Calu3 (cell line): ENCODE data around the gene TASOR2. TPM values are rescaled to one million over a fixed set of nuclear protein-coding genes. Genes with fewer than 3 reads are reported as not detected.

Experiments used
- BruUV-seq: library from RNA; stranded (reverse); fragments of 400-500 nt; replicated peaks from 2 replicates; lab custom pipeline; 2021; lab: Mats Ljungman, UMichigan
- CTCF ChIA-PET: fragments of 300-600 bp; sonication (Branson Sonifier 250); formaldehyde crosslinking; loops from one replicate; lab custom pipeline; 2022; ENCODE audit warnings: antibody characterized with exemption; lab: Charles Lee
- DNase-seq: peaks from one replicate; pipeline ENCODE4 v3.0.0; 2022
- H3K27ac Mint-ChIP-seq: one replicate; pipeline ENCODE4 v1.8.0; 2022; ENCODE audit warnings: mixed read lengths; ENCODE audit not compliant: unreplicated experiment
- H3K27me3 Mint-ChIP-seq: one replicate; pipeline ENCODE4 v1.8.0; 2022; ENCODE audit warnings: mixed read lengths; ENCODE audit not compliant: unreplicated experiment
- H3K36me3 Mint-ChIP-seq: one replicate; pipeline ENCODE4 v1.8.0; 2022; ENCODE audit warnings: mild to moderate bottlenecking, moderate library complexity, mixed read lengths; ENCODE audit not compliant: insufficient read depth, unreplicated experiment
- H3K4me1 Mint-ChIP-seq: one replicate; pipeline ENCODE4 v1.8.0; 2022; ENCODE audit warnings: mild to moderate bottlenecking, low read depth, mixed read lengths; ENCODE audit not compliant: unreplicated experiment
- H3K4me3 Mint-ChIP-seq: one replicate; pipeline ENCODE4 v1.8.0; 2022; ENCODE audit warnings: mild to moderate bottlenecking, low read depth, moderate library complexity, mixed read lengths; ENCODE audit not compliant: unreplicated experiment
- H3K9me3 Mint-ChIP-seq: one replicate; pipeline ENCODE4 v1.8.0; 2022; ENCODE audit warnings: low read depth, mixed read lengths; ENCODE audit not compliant: unreplicated experiment
- CTCF ChIP-seq: fragments of 200-600 bp; IDR thresholded peaks from one replicate; pipeline ENCODE4 v1.8.0; 2022; ENCODE audit warnings: antibody characterized with exemption; ENCODE audit not compliant: unreplicated experiment
- intact Hi-C: fragments of 100-400 bp; cut with micrococcal nuclease; formaldehyde crosslinking; loops from one replicate; pipeline ENCODE4 v1.10.0; 2022; ENCODE audit not compliant: unreplicated experiment
- total RNA-seq: library from RNA; stranded (reverse); gene quantifications from 2 replicates; pipeline ENCODE4 v1.2.3, GENCODE V29; 2022

Gene TASOR2
- total RNA-seq, 1 experiment from 2014 or later = 88.9 TPM

GRCh38 chr10:5648494-5649457 lies 35.9 kb upstream of the TASOR2 start:
- peaks cover 13% of the 10 kb centered on the region for H3K36me3 Mint-ChIP-seq
- H3K9me3 Mint-ChIP-seq = no peaks in the 10 kb centered on the region
- no peak overlapping the region for H3K4me3 Mint-ChIP-seq
- no peaks in the 10 kb centered on the region for H3K4me1 Mint-ChIP-seq
- intact Hi-C loops = no loop called here
- CTCF ChIA-PET = no interaction called here
- no TSS peak for BruUV-seq
- no peaks in the 10 kb centered on the region for H3K27me3 Mint-ChIP-seq
- TF ChIP-seq CTCF = no peak
- H3K27ac Mint-ChIP-seq = no peak overlapping the region
- DNase-seq = no peak

- DNase-seq = no peak
- H3K4me3 Mint-ChIP-seq = no peak overlapping the region
- H3K27me3 Mint-ChIP-seq = no peaks in the 10 kb centered on the region
- TF ChIP-seq CTCF = no peak
- CTCF ChIA-PET = no interaction called here
- no peaks in the 10 kb centered on the region for H3K9me3 Mint-ChIP-seq
- BruUV-seq = no TSS peak
- peaks cover 13% of the 10 kb centered on the region for H3K36me3 Mint-ChIP-seq
- no peak overlapping the region for H3K27ac Mint-ChIP-seq
- H3K4me1 Mint-ChIP-seq = no peaks in the 10 kb centered on the region
- intact Hi-C loops = no loop called here
Measured at GRCh38 chr10:5649746-5650145, 34.9 kb upstream of the TASOR2 start.

- Mint-ChIP-seq H3K9me3 (no peaks in the 10 kb centered on the region), H3K27me3 (no peaks in the 10 kb centered on the region), H3K4me3 (no peak overlapping the region), H3K27ac (no peak overlapping the region), H3K36me3 (peaks cover 13% of the 10 kb centered on the region), H3K4me1 (no peaks in the 10 kb centered on the region)
- no peak for DNase-seq
- CTCF ChIA-PET = no interaction called here
- intact Hi-C loops = no loop called here
- no peak for TF ChIP-seq CTCF
- no TSS peak for BruUV-seq
Measured at GRCh38 chr10:5650664-5651387, 33.8 kb upstream of the TASOR2 start.

GRCh38 chr10:5651388-5651764 lies 33.3 kb upstream of the TASOR2 start:
- intact Hi-C loops = no loop called here
- no peaks in the 10 kb centered on the region for H3K9me3 Mint-ChIP-seq
- H3K4me1 Mint-ChIP-seq = no peaks in the 10 kb centered on the region
- no peaks in the 10 kb centered on the region for H3K27me3 Mint-ChIP-seq
- H3K27ac Mint-ChIP-seq = no peak overlapping the region
- H3K4me3 Mint-ChIP-seq = no peak overlapping the region
- TF ChIP-seq CTCF = no peak
- peaks cover 13% of the 10 kb centered on the region for H3K36me3 Mint-ChIP-seq
- DNase-seq = no peak
- no TSS peak for BruUV-seq
- CTCF ChIA-PET = interaction anchor here (0.7 kb wide), 1 partner anchor 799 kb away, joined by 15 read pairs; no protein-coding TSS in a partner anchor
